ENCODE measurements around the gene DIAPH1.

The DIAPH1 gene

DNA sequence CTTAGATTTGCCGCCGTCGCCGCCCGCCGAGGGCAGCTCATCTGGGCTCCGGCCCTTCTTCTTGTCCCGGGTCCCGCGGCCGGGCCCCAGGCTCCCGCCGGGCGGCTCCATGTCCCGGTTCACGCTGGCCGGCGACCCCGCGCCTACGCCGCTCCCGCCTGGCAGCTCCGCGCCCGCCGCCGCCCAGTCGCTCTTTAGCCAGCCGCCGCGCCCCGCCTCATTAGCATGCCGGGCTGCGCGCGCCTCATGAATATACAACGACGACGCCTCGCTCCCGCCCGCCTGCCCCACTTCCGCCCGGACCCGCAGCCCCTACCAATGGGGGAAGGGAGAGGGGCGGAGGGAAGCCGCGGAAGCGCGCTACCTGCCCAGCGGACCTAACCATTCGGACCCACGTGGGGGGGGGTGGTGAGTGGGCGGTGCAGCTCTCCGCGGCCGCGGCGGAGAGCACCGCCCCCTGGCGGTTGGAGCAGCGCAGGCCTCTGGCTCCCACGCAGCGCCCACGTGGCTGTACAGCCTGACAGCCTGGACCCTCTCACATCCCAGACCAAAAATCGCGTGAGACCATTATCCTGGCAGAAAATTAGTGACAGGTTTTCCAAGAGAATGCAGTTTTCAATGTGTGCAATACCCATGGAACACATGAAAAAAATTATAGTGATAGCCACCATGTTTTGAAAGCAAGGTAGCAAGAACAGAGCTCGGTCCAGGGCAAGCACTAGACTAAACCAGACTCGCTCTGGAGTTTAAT, at the start of gene DIAPH1:
TSS of gene DIAPH1 (minus strand) at position 197 of the 751 bp plus-strand sequence. CDS start at position 111, 86 bp downstream.
- DNase-seq, result peak; percentile 98

DNA sequence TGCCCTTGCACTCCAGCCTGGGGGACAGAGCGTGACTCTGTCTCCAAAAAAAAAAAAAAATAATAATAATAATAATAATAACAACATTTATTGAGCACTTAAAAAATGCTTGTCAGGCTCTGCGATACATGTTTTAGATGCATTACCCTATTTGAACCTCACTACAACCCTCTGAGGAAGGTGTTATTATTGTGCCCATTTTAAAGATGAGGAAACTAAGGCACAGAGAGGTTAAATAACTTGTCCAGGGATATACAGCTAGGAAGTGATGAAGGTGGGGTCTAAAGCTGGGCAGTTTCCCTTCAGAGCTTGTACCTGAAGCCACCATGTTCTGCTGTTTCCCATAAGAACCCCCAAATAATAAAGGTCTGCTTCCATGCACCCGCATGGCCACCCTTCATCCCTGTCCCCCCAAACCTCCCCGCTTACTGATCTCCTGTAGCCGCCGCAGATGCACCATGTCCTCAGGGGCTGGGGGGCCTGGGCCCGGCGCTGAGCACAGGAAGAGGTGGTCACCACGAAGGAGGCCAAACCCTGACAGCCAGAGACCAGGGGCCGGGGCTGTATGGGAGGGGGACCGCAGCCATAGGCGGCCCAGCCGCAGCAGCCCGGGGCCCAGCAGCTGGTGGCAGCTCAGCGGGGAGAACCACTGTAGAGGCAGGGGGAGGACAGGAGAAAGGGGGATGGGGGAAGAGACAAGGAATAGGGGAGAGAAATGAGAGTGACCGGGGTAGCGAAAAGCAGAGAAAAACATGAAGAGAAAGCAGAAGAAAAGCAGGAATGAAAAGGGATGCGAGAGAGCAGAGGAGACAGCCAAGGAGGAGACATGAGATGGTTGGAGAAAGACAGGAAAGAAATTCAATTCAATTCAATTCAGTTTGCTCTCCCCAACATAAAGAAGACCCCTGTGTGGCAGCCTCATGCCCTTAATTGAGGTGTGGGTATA, 47.5 kb upstream of the DIAPH1 start:
- no peak for DNase-seq

DNA sequence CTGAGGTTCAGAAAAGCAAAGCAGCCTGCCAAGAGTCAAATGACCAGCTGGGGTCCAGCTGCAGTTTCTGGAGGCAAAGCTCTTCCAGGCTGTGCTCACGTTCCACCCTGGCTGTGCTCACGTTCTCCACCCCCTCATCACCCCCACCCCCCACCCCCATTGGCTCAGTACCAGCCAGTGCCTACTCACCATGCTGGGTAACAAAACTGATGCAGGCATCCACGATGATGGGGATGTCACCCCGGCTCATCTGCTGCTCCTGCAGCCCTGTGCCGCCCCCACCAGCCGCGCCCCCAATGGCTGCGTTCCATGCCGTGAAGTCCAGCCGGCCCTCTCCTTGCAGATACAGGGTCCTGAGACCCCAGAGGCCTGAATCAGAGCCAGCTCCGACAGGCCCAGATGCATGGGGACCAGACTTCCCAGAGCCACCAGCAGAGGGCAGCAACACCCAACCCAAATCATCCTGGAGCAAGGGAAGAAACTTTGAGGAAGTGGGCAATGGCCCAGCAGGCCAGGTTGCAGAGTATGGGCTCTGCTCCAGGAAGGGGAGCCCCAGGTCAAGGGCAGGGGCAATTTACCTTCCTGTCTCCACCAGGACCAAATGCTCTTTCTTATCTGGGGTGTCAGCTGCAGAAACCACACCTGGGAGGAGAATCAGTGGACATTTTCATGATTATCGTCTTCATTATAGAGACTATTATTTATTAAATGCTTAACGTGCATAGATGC, 46.1 kb upstream of the DIAPH1 start:
- DNase-seq, result peak; percentile 71 to 74

DNA sequence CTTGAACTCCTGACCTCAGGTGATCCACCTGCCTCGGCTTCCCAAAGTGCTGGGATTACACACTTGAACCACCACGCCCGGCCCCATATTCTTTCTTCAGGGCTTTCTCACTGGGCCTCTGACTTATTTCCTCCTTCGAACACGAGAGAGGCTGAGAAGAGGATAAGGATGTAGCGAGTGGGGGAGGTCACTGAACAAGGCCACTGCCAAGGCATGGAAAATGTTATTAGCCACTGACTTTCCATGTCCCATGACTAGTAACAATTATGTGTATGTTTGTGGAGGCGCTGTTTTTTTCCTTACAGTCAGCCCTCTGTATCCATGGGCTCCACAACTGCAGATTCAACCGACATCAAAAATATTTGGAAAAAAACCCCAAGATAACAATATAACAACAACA, 44.7 kb upstream of the DIAPH1 start:
- DNase-seq, result no peak

DNA sequence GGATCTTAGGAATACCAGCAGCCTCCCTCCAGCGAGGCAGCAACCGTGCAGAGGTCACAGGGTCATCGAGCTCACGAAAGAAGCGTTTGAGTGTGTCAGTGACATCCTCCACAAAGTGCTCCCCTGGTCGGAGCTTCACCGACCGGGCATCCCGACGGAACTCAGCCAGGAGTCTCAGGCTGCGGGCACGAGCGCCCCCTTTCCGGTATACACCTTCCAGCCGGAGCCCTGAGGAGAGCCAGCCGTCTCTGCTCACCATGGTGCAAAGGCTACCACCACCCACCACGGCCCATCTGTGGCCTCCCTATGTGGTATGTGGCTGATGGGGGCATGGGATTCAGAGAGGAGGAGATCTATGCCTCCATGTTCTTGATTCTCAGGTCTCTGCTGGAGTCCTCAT, 43.2 kb upstream of the DIAPH1 start:
- DNase-seq, result no peak

DNA sequence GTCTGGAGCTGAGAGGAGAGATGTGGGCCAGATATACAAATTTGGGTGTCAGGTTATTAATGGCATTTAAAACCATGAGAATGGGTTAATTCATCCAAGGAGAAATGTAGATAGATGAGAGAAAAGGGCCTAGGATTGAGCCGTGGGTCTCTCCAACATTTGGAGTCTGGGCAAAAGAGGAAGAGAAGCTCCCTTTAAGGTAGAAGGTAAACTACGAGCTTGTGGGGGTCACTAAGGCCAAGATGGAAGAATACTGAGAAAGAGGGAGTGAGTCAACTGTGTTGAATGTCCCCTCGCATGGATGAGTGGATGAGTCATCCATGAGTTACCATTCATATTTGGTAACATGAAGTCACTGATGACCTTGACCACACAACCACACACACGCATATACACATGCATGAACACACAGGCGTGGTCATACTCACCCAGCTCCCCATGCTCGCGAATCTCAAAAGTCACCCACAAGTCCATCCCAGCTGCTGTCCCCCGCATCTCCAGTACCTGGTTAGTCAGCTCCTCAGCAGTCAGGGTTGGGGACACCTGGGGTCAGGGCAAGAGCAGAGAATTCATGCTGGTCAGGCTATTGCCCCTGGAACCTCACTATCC, 39.2 kb upstream of the DIAPH1 start:
- DNase-seq, result no peak

DNA sequence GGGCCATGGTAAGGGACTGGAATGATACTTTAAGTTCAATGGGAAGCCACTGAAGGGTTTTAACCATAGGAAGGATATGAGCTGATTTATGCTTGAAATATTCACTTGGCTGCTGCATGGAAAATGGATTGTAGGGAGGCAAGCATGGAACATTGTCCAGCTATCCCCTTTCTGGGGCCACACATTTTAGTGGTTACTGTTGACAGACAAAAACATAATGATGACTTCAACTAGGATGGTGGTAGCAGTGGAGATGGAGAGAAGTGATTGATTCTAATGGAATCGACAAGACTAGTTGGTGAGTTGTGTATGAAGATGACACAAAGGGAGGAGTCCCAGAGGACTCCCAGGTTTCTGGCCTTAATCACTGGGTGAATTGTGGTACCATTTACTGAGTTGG, 38.6 kb upstream of the DIAPH1 start:
- no peak for DNase-seq

DNA sequence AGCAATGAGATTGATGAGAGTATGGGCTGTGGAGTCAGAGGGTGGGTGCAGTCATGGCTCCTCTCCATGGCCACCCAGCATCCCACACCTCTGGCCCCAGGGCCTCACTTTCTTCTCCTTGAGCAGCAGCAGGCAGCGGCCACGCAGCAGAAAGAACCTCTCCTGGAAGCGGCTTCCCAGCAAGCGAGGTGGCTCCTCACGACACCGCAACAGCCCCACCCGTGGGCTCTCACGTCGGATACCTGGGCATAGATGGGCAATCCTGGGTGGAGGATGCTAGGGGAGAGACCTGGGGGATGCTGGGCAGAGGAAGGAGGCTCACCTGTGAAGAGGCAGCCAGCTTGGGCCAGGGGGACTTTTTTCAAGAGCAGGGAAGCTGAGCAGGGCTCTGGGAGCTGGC, 37.6 kb upstream of the DIAPH1 start:
- no peak for DNase-seq

DNA sequence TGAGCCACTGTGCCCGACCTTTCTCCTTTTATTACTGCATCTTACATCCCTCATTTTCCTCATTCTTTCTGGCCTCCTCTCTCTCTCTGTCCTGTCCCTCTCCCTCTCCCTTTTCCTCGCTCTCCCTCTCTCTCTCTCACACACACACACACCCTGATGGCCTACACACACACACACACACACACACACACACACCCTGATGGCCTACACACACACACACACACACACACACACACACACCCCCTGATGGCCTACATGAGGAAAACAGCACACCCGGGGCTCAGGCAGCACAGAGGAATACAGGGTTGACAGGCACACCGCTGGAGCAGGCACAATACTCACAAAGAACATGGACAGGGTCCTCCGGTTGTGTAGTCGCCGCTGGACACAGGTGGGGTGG, 36.2 kb upstream of the DIAPH1 start:
- no peak for DNase-seq

DNA sequence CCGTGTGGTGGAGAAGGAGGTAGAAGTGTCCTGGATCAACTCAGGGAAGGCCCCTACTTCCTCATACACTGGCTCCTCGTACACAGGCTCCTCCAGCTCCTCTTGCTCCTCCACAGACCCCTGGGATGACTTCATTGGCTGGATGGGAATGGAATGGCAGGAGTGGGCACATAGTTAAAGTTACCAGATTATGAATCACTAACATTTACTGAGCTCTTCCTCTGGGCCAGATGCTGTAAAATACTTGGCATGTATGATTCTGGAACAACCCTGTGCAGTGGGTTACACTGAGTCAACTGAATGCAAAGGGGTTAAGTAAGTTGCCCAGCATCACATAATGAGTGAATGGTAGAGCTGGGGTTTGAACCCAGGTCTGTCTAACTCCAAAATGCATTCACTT, 35.5 kb upstream of the DIAPH1 start:
- DNase-seq, result no peak

DNA sequence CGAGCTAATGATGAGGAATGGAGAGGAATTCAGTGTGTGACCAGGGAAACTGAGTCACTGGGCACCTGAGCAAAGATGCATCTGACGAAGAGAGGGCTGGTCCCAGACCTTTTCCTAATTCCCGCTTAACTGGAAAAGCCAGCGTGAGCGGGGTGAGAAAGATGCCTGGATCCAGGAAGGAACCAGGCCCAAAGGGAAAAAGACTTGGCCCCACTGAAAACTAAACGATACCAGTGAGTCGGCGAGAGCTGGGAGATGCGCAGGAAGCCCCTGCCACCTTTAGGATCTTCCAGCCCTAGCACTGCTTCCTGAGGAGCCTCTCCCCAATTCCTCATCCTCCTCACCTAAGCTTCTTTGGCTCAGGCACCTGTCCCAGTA, 32.9 kb upstream of the DIAPH1 start:
- DNase-seq, result no peak

DNA sequence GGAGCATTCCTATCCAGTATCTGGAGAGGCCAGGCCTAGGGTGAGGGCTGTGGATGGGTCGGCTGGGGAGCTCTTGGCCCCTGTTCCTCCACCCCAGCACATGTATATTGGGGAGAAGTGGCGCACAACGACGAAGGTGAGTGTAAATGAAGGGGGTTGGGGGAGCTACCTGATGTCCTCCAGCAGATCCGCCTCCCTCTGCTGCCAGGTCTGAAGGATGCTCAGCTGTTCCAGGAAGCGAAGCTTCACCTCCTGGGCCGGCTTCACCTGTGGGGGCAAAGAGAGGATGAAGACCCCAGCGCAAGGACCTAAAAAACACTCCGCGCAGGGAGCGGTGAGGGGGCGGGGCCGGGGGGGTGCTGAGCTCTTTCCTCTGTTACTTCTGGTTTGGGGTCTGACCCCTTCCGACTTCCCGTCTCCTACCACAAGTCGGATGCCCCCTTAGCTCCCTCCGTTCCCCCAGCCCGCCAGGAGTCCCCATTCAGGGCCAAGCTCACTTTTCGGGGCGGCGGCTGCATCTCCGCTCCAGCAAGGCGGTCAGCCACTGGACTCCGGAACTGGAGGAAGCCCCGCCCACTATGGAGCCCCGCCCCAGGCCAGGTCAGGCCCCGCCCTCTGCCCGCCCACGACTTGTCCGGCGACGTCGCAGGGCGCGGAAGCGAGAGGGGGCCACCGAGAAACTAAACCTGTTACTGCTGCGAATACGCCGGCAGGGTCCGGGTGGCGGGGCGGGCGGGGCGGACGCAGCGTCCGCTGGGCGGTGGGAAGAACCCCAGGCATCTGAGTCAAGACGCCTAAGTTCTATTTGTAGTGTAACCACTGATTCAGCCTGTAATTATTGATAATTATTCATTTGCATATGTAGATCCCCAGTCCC, 32.3 kb upstream of the DIAPH1 start, which contains the start of gene FCHSD1:
TSS of gene FCHSD1 (minus strand) at position 568 of the 877 bp plus-strand sequence. CDS start at position 518, 50 bp downstream.
- DNase-seq, result peak; percentile 85 to 88

DNA sequence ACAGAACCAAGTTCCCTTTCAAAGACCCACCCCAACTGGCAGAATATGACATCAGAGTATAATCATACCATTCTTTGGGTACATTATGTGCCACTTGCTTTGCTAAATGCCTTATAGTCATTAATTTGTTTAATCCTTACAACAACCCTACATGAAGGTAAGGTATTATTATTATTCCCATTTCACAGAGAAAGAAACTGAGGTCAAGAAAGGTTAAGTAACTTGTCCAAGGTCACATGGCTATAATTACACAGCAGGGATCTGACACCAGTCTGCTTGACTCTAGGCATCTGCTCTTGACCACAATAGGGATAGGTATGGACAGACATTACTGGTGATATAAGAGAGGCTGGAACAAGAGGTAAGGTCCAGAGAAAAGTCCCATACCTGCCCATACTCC, 31.2 kb upstream of the DIAPH1 start:
- no peak for DNase-seq

DNA sequence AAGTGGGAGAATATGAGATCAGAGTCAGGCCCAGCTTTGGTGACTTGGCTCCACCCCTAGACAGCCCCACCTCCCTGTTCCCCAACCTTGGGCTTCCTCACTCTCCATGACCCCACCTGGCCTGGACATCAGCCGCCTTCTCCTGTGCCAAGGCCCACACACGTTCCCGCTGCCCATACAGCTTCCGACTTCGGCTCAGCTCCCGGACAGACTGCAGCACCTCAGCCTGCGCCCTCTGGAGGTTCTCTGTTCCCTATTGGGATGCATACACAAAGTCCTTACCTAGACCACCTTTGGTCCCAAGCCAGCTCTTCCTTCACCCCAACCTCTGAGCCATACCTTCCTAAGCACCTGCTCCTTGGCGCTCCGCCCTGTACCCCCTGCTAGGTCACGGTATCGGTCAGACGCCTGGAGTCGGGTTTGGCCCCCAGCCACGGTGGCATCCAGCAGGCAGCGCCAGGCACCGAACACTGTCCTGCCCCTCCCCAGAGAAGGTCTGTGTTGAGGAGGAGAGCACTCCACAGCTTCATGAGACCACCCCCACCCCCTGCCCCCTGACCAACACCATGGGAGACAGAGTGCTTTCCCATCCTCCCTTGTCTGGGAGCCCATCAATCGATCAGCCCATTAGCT, 30.4 kb upstream of the DIAPH1 start:
- no peak for DNase-seq

DNA sequence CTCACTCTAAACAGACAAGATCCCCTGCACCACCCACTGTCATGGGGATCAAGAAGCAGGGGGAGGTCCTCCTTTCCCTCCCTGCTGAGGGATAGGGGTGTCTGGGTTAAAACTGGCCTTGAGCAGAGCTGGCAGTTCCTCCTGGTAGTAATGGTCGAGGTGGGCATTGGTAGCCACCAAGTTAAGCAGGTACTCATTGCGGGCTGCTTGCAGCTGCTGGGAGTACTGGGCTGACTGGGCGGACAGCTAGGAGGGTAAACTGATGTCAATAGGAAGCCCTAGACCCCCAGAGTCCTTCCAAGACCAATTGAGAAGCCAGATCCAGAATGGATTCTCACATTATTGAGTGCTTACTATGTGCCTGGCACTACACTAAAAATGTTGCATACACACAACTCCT, 29.1 kb upstream of the DIAPH1 start:
- no peak for DNase-seq

DNA sequence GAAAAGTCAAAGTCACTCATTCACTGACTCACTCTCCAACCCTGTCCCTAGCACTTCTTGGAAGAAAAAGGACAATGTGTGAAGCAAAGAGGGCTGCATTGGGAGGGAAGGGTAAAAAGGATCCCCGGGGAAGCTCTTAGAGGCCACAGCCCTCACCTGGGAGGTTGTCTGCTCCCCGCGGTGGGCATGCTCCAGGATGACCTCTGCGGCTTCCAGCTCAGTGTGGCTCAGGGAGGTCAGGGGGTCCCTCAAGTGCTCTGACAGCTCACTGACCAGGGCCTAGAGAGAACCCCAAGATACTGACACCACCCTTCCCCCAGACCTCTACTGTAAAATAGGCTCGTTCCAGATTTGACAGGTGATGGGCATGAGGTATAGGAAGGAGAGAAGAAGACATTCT, 28.4 kb upstream of the DIAPH1 start:
- no peak for DNase-seq

DNA sequence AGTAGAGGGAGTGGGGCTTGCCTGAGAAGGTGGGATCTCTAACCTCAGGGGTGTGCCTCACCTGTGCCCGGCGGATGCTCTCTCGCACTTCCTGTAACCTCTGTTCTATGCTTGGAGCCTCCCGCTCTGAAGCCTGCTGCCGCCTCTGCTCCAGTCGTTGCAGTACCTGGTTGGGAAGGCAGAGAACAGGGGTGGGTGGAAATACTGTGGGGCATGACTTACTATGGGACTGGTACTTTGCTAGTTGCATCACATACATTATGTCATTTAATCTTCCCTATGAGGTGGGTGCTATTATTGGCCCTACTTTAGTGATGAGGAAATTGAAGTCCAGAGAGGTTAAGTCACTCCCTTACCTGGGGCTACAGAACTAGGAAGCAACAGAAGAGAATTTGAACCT, 27.2 kb upstream of the DIAPH1 start:
- DNase-seq, result no peak

DNA sequence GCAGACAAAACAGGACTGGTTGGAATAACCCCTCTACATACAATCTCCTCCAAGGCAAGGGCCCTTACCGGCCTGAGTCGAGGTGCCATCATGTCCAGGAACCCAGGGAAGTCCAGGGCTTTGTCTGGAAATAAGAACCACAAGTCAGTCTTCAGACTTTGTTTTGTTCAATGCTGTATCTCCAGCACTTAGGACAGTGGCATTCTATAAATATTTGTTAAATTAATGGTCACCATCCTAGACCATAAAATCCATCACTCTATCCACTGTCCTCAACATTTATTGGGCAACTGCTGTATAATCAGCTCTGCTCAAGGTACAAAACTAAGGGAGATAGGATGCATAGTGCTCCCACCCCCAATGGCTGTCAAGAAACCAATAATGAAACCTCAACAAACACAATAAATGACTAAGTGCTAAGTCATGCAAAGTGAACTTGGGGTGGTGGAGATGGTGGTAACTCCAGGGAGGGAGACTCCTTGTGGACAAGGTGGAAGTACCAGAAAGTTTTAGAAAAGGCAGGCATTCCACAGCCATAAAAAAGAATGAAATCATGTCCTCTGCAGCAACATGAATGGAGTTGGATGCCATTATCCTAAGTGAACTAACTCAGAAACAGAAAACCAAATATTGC, 23.0 kb upstream of the DIAPH1 start:
- no peak for DNase-seq

DNA sequence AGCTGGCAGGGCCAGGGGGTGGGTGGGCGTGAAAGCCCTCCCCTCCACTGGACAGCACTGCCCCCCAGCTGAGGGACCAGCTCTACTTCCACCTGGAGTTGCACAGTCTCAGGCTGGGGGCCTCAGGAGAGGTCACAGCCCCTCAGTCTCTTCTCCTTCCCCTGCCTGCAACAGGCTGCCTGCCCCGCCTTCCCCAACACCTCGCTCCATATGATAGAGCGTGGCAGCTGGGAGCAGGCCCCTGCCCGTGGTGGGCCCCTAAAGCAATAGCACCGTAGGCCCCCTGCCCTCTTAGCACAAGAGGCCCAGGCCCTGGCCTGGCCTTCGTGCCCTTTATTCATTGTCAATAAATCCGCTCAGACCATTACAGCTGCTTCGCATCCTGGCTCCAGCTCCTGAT, 21.9 kb upstream of the DIAPH1 start:
- DNase-seq, result no peak

DNA sequence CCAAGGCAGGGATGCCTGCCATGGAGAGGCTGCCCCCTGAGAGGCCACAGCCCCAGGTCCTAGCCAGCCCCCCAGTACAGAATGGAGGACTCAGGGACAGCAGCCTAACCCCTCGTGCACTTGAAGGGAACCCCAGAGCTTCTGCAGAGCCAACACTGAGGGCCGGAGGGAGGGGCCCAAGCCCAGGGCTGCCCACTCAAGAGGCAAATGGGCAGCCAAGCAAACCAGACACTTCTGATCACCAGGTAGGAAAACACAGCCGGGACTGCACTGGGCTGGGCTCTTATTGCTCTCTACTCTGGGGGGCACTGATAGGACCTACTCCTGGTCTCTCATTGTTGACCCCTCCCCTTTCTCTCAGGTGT, 21.2 kb upstream of the DIAPH1 start:
- no peak for DNase-seq

Data from CD4-positive, alpha-beta T cell treated with Interleukin-1 beta for 1 hour (primary cell).